ENCODE measurements around the gene TANC1.

TANC1 gene

DNA sequence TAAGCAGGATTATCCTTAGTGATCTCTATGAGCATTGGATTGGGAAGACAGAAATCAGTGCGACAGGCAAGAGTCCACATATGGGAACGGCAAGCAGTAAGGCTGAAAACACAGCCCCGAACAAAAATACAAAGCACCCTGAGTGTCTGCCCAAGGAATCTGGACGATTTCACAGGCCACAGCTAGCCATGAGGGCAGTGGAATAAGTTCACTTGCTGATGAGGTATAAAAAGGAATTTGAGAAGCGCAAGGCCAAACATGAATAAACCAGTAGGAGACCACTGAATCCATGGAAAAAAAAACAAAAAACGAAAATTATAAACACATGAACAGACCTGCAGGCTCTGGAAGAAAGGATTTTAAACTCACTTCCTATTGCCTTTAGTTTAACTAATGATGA lies 293.8 kb downstream of the TANC1 start:
- DNase-seq: no peak
- no peak for ATAC-seq (ENCODE audit: insufficient read depth, low read depth)
- Histone ChIP-seq H3K9ac (ENCODE audit: low read depth, low read length) (no peak overlapping the region), H3K36me3 (ENCODE audit: insufficient read depth, low read length) (peaks cover 42% of the 10 kb centered on the region), H3K27ac (ENCODE audit: low read length) (0 out of 2 replicates have a peak overlapping the region, but pooled peaks have one; percentile 39), H3K27me3 (ENCODE audit: insufficient read depth, low read length, poor library complexity) (no peaks in the 10 kb centered on the region), H2AFZ (ENCODE audit: low read depth, low read length) (no peak overlapping the region), H4K20me1 (ENCODE audit: insufficient read depth, low read length) (no peaks in the 10 kb centered on the region; the same call in 1 of the 2 replicates), H3K79me2 (ENCODE audit: insufficient read depth, low read length) (peaks cover 52% of the 10 kb centered on the region), H3K4me1 (ENCODE audit: insufficient read depth, low read length) (no peaks in the 10 kb centered on the region), H3K4me3 (ENCODE audit: low read depth in 1 of 2, low read length in 2 of 2) (no peak overlapping the region), H3K9me3 (ENCODE audit: insufficient read depth, low read length, severe bottlenecking) (no peaks in the 10 kb centered on the region), H3K4me2 (ENCODE audit: insufficient read depth, low read length) (no peak overlapping the region)
- TF ChIP-seq EZH2 (IDR thresholded peaks at IDR 0.05; ENCODE audit: borderline replicate concordance, low read depth, low read length, severe bottlenecking): no peak
- TF ChIP-seq, protein P1, sequence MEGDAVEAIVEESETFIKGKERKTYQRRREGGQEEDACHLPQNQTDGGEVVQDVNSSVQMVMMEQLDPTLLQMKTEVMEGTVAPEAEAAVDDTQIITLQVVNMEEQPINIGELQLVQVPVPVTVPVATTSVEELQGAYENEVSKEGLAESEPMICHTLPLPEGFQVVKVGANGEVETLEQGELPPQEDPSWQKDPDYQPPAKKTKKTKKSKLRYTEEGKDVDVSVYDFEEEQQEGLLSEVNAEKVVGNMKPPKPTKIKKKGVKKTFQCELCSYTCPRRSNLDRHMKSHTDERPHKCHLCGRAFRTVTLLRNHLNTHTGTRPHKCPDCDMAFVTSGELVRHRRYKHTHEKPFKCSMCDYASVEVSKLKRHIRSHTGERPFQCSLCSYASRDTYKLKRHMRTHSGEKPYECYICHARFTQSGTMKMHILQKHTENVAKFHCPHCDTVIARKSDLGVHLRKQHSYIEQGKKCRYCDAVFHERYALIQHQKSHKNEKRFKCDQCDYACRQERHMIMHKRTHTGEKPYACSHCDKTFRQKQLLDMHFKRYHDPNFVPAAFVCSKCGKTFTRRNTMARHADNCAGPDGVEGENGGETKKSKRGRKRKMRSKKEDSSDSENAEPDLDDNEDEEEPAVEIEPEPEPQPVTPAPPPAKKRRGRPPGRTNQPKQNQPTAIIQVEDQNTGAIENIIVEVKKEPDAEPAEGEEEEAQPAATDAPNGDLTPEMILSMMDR (IDR thresholded peaks at IDR 0.05; ENCODE audit: borderline replicate concordance, extremely low read depth, low read length, poor library complexity, severe bottlenecking): no peak

DNA sequence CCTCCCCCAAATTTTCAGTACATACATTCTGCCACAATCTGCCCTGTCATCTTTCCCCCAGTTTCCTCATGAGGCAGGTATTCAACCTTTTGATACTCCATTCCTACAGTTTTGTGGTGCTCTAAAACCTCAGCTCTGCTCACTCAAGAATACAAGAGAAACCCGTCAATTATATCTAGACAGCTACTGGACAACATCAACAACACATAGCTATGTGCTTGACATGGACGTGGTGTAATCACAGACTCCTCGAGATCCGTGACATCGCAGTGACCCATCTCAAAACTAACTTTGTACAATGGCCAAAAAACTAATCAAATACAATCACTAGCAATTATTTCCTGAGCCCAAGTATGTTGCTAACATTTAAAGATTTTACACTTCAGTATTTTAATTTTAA lies 294.5 kb downstream of the TANC1 start:
- Histone ChIP-seq H4K20me1 (ENCODE audit: insufficient read depth, low read length) (no peaks in the 10 kb centered on the region; the same call in 1 of the 2 replicates), H3K36me3 (ENCODE audit: insufficient read depth, low read length) (peaks cover 36% of the 10 kb centered on the region), H3K27me3 (ENCODE audit: insufficient read depth, low read length, poor library complexity) (no peaks in the 10 kb centered on the region), H3K4me2 (ENCODE audit: insufficient read depth, low read length) (no peak overlapping the region), H2AFZ (ENCODE audit: low read depth, low read length) (no peak overlapping the region), H3K9ac (ENCODE audit: low read depth, low read length) (no peak overlapping the region), H3K79me2 (ENCODE audit: insufficient read depth, low read length) (peaks cover 59% of the 10 kb centered on the region), H3K9me3 (ENCODE audit: insufficient read depth, low read length, severe bottlenecking) (no peaks in the 10 kb centered on the region), H3K4me1 (ENCODE audit: insufficient read depth, low read length) (no peaks in the 10 kb centered on the region), H3K4me3 (ENCODE audit: low read depth in 1 of 2, low read length in 2 of 2) (no peak overlapping the region), H3K27ac (ENCODE audit: low read length) (0 out of 2 replicates have a peak overlapping the region, but pooled peaks have one; percentile 39)
- ATAC-seq (ENCODE audit: insufficient read depth, low read depth) (no peak; the same call in 2 of the 3 replicates), DNase-seq (no peak)
- TF ChIP-seq, protein P1 (IDR thresholded peaks at IDR 0.05; ENCODE audit: borderline replicate concordance, extremely low read depth, low read length, poor library complexity, severe bottlenecking): no peak
- TF ChIP-seq EZH2 (IDR thresholded peaks at IDR 0.05; ENCODE audit: borderline replicate concordance, low read depth, low read length, severe bottlenecking): no peak

DNA sequence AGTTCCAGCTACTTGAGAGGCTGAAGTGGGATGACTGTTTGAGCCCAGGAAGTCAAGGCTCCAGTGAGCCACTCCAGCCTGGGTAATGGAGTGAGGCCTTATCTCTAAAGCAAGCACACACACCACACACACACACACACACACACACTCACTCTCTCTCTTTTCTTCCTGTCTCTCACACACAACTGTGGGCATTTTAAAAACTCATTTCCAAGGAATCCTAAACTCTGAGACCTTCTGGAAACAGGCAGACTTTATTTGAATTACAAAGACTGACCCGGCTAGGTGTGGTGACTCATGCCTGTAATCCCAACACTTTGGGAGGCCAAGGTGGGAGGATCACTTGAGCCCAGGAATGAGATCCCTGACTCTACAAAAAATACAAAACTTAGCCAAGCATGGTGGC lies 296.7 kb downstream of the TANC1 start:
- peaks cover 71% of the 10 kb centered on the region for H3K79me2 ChIP-seq (ENCODE audit: insufficient read depth, low read length)
- no peak overlapping the region for H3K9ac ChIP-seq (ENCODE audit: low read depth, low read length)
- H3K4me2 ChIP-seq (ENCODE audit: insufficient read depth, low read length): no peak overlapping the region
- no peaks in the 10 kb centered on the region; the same call in 1 of the 2 replicates for H4K20me1 ChIP-seq (ENCODE audit: insufficient read depth, low read length)
- no peaks in the 10 kb centered on the region for H3K9me3 ChIP-seq (ENCODE audit: insufficient read depth, low read length, severe bottlenecking)
- 0 out of 2 replicates have a peak overlapping the region, but pooled peaks have one; percentile 46 for H3K27ac ChIP-seq (ENCODE audit: low read length)
- H3K4me3 ChIP-seq (ENCODE audit: low read depth in 1 of 2, low read length in 2 of 2): no peak overlapping the region
- no peak for TF ChIP-seq EZH2 (IDR thresholded peaks at IDR 0.05; ENCODE audit: borderline replicate concordance, low read depth, low read length, severe bottlenecking)
- TF ChIP-seq, protein P1 (IDR thresholded peaks at IDR 0.05; ENCODE audit: borderline replicate concordance, extremely low read depth, low read length, poor library complexity, severe bottlenecking): no peak
- no peak overlapping the region for H2AFZ ChIP-seq (ENCODE audit: low read depth, low read length)
- H3K36me3 ChIP-seq (ENCODE audit: insufficient read depth, low read length): peaks cover 29% of the 10 kb centered on the region
- DNase-seq (no peak), ATAC-seq (ENCODE audit: insufficient read depth, low read depth) (no peak)
- H3K27me3 ChIP-seq (ENCODE audit: insufficient read depth, low read length, poor library complexity): no peaks in the 10 kb centered on the region
- no peaks in the 10 kb centered on the region for H3K4me1 ChIP-seq (ENCODE audit: insufficient read depth, low read length)

Measured in DND-41 (cell line).